GM10847 (cell line): Measurements from ENCODE around the gene IGFLR1.

Experiments
- POLR2A ChIP-seq: IDR thresholded peaks from 2 replicates; pipeline ENCODE4 v1.6.1; 2011; ENCODE audit not compliant: insufficient read length; ENCODE audit errors: extremely low read depth

The IGFLR1 gene

GRCh38 chr19:35742121-35742724 lies at the start of gene IGFLR1:
IGFLR1 (minus strand) TSS chr19:35742452; CDS start chr19:35741180, 1,272 bp downstream.
- TF ChIP-seq POLR2A: peak; percentile 45

- no peak for TF ChIP-seq POLR2A
Measured at GRCh38 chr19:35791814-35792279, 49.6 kb upstream of the IGFLR1 start.

GRCh38 chr19:35790981-35791813 lies 48.9 kb upstream of the IGFLR1 start:
- TF ChIP-seq POLR2A: no peak

GRCh38 chr19:35789978-35790944 lies 48.0 kb upstream of the IGFLR1 start:
- no peak for TF ChIP-seq POLR2A

- no peak for TF ChIP-seq POLR2A
Measured at GRCh38 chr19:35789195-35789977, 47.1 kb upstream of the IGFLR1 start.

- no peak for TF ChIP-seq POLR2A
Measured at GRCh38 chr19:35788205-35788960, 46.1 kb upstream of the IGFLR1 start.

GRCh38 chr19:35787227-35787799 lies 45.1 kb upstream of the IGFLR1 start:
- no peak for TF ChIP-seq POLR2A

- no peak for TF ChIP-seq POLR2A
Measured at GRCh38 chr19:35786299-35787160, 44.3 kb upstream of the IGFLR1 start.

GRCh38 chr19:35785339-35785627 lies 43.0 kb upstream of the IGFLR1 start:
- no peak for TF ChIP-seq POLR2A

- no peak for TF ChIP-seq POLR2A
Measured at GRCh38 chr19:35784503-35785338, 42.5 kb upstream of the IGFLR1 start.

GRCh38 chr19:35783469-35784434 lies 41.5 kb upstream of the IGFLR1 start:
- TF ChIP-seq POLR2A: no peak
